A549 (cell line): ENCODE measurements around the gene FAM53B.

Source experiments
- CTCF ChIP-seq: fragments of >200 bp; sonication (Bioruptor Twin); formaldehyde crosslinking; IDR thresholded peaks from 3 replicates; pipeline ENCODE4 v1.5.1; 2016
- FOSL2 ChIP-seq, 2 experiments: fragments of 450-650 bp in 1 of 2; fragments of >200 bp in 1 of 2; sonication (Bioruptor Twin) in 1 of 2; formaldehyde crosslinking; IDR thresholded peaks; 2 replicates each; pipeline versions ENCODE4 v1.5.0 to v1.6.1; 2016 to 2020; ENCODE audit warnings: mild to moderate bottlenecking in 1 of 2, moderate library complexity in 1 of 2
- POLR2A ChIP-seq: IDR thresholded peaks from 2 replicates; pipeline ENCODE4 v1.6.1; 2012; ENCODE audit warnings: mild to moderate bottlenecking, low read length

- TF ChIP-seq CTCF (no peak), FOSL2 (IDR thresholded peaks at IDR 0.05) (no peak), FOSL2 (CRISPR knock-in tag; IDR thresholded peaks at IDR 0.05) (no peak), POLR2A (no peak)
These were observed 91.5 kb downstream of the FAM53B start for GRCh38 chr10:124652701-124653100.
